GM21737 (cell line): Measurements from ENCODE around the gene UNC13D.
"Not testable (repeated sequence)": the region's sequence is repeated elsewhere in the genome, so short reads cannot be mapped to it uniquely, and the experiment has no call there.

Source experiments
- ATAC-seq: cut with Tn5 transposase; IDR thresholded peaks from one replicate; pipeline ENCODE4 v1.9.1; 2021; ENCODE audit warnings: mild to moderate bottlenecking, moderate library complexity; ENCODE audit not compliant: unreplicated experiment

Gene UNC13D

GRCh38 chr17:75807861-75808260 is 36.3 kb downstream of the UNC13D start:
- ATAC-seq: no peak

GRCh38 chr17:75806822-75807500 is 37.2 kb downstream of the UNC13D start:
- ATAC-seq: no peak

GRCh38 chr17:75803883-75804282 is 40.3 kb downstream of the UNC13D start:
- no peak for ATAC-seq

- ATAC-seq: no peak
Observed at GRCh38 chr17:75799402-75799801, 44.8 kb downstream of the UNC13D start.

- no peak for ATAC-seq
Observed at GRCh38 chr17:75795820-75796607, 48.2 kb downstream of the UNC13D start.

- no peak for ATAC-seq
Observed at GRCh38 chr17:75793460-75793859, 50.7 kb downstream of the UNC13D start.

GRCh38 chr17:75791254-75791653 is 53.0 kb downstream of the UNC13D start:
- ATAC-seq: no peak

- ATAC-seq: peak; percentile 46
Observed at GRCh38 chr17:75785016-75785890, 59.0 kb downstream of the UNC13D start.

GRCh38 chr17:75784473-75785015 is 59.7 kb downstream of the UNC13D start, which contains the start of gene UNK:
TSS of gene UNK (plus strand) at chr17:75784806. CDS start at chr17:75784881, 75 bp downstream.
- peak; percentile 60 for ATAC-seq

GRCh38 chr17:75783803-75784472 is 60.3 kb downstream of the UNC13D start:
- ATAC-seq: no peak

GRCh38 chr17:75783069-75783783 is 61.0 kb downstream of the UNC13D start:
- no peak for ATAC-seq

- ATAC-seq: no peak
Observed at GRCh38 chr17:75779987-75780889, 64.0 kb downstream of the UNC13D start.

GRCh38 chr17:75779250-75779986 is 64.8 kb downstream of the UNC13D start:
- ATAC-seq: peak; percentile 50

- ATAC-seq: peak; percentile 5
Observed at GRCh38 chr17:75778861-75779249, 65.3 kb downstream of the UNC13D start.

- ATAC-seq: not testable (repeated sequence)
Observed at GRCh38 chr17:75778066-75778860, 65.9 kb downstream of the UNC13D start.

GRCh38 chr17:75777296-75777922 is 66.8 kb downstream of the UNC13D start:
- ATAC-seq: no peak
